SIG-M5 (cell line): ENCODE results near the gene HOXA7.

ENCODE experiments used
- DNase-seq: peaks from one replicate; lab custom pipeline; 2025; lab: John Stamatoyannopoulos, UW

HOXA7 gene

DNA sequence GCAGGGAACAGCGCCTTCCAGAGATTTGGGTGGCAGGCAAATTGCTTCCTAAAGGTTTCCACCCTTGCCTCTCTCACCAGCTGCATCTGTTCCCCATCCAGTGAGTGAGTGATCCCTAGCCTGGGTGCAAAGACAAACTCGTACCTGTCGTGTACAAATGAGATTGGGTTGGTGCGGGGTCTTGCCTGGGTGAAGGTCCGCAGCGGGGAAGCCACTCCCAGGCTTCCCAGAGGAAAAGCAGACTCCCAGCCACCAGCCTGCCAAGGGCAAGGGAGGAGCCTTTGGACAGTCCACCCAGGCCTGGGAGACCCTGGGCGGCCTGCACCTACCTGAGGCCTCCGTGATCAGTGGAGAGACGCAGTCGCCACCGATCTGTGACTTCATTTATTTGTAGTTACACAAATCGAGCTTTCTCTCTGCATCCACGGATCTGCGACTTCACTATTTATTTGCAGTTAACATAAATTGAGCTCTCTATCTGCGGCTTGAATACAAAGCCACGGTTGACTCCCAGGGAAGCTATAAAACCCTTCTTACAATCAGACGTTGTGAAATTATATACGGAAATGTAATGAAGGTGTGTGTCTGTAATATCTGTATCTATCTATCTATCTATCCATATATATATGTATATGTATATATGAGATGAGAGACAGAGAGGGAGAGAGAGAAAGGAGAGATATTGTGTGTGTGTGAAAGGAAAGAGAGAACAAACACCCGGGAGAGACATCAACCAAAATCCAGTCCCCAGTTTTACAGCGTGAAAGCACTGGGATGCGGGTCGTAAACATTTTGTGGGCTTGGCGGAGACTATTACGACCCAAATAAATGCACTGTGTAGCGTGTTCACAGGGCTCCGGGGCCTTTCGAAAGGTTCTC is 3.0 kb upstream of the HOXA7 start:
- DNase-seq, result no peak

DNA sequence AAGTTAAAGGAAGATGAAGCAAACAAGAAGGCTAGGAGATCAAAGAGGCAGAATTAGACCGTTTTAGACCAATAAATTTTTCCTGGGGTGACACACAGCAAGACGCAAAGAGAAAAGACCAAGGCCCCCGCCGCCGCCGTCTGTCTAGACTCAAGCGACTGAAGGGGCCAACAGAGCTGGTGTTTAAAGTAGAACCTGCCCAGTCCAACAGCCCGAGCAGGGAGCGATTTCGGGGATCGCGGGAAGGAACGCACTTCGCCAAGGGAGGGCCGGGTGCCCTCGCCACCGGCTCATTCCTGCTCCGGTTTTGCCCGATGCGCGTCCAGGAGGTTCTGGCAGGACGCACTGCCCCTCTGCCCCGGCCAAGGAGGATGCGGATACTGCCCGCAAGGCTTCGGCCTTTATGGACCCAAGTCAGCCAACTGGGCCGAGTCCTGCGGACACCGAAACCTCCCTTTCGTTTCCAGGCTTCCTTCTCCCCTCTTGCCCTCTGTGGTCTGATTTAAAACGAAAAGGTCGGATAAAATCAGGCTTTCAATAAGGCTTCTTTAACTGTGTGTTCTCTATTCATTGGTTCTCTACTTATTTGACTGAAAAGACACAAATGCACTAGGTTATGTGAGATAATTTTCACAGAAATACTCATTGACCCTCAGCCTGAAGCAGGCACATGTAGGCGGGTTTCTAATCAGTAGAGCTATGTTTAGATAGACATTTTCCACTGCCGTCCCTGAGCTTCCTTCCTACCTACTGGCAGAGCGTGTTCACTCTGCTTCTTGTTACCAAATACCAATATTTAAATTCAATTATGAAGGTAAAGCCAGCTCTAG is 2.2 kb upstream of the HOXA7 start:
- no peak for DNase-seq

DNA sequence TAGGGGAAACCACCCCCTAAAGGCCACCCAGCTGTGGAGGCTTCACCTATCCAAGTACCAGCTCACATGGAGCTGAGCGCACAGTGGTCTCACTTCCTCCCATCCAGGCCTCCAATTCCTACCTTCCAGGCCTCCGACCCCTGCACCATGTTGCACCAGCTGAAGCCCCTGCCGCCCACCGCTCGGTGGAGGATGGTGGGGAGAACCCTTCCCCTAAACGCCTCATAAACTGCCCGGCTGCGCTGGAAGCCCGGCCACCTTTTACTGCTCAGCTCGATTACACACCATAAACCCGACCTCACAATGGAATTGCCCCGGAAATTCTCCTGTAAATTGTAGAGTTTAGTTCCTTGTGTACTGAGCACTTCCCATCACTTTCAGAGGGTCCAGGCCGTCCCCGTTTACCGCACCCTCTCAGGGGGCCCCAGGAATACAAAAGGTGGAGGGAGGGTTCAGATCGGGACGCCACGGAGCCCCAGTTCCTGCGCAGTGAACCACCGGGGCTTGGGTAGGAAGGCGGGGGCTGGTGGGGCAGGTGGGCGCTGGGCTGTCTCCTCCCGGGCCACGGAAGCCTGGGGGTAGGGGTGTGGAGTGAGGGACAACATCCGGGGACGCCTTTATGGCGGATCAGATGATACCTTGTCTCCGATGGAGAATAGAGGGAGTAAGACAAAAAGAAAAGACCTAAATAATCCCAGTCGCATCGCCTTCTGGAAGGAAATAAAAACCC is 1.4 kb upstream of the HOXA7 start:
- DNase-seq, result no peak

DNA sequence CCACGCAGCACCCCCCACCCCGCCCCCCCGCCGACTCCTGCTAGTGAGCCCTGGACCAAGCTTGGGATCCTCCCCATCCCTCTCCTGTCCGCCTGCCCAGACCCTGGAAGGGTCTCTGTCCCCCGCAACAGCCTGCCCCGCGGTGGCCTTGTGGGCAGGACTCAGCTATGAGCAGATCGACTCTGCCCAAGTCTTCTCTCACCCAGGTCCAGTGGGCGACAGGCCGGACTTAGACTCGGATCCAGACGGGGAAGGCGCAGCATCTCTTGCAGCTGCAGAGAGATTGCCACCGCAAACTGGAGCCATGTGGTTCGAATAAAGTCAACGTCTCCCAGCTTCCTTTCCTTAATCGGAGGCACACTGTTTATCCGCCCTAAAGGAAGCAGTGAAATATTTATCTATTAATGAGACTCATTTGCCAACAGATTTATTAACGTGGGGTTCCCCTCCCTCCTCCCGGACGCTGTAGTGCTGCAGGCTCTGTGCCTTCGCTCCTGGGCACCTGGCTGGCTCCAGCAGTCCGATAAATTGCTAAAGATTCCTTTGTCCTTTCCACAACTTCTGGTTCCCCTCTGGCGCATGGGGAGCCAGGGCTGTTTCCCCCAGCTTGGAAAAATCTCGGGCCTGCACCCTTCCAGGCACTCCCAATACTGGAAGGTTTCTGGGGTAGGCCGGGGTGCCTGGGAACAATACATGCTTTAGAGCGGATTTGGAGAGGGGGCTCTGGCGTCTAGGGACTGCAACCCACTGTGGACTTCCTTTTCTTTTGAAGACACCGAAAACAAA is 634 bp upstream of the HOXA7 start:
- no peak for DNase-seq

DNA sequence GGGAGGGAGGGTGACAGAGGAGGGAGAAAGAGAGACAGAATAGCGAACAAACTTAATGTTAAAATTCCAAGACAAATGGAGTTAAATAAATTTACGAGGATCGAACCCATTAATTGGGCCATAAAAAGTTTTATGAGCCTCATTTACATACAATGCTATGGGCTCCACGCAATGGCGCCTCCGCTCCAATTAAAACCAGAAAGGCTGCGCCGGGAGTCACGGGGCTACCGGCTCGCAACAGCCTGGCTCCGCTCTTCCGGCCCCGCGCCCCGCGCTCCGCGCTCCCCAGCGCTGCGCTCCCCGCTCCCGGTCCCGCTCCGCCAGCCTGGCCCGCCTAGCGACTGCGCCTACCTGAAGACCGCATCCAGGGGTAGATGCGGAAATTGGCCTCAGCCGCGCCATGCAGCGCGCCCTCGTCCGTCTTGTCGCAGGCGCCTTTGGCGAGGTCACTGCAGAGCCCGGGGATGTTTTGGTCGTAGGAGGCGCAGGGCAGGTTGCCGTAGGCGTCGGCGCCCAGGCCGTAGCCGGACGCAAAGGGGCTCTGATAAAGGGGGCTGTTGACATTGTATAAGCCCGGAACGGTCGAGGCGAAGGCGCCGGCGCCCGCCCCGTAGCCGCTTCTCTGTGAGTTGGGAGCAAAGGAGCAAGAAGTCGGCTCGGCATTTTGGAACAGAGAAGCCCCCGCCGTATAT is 513 bp downstream of the HOXA7 start:
- DNase-seq, result no peak

DNA sequence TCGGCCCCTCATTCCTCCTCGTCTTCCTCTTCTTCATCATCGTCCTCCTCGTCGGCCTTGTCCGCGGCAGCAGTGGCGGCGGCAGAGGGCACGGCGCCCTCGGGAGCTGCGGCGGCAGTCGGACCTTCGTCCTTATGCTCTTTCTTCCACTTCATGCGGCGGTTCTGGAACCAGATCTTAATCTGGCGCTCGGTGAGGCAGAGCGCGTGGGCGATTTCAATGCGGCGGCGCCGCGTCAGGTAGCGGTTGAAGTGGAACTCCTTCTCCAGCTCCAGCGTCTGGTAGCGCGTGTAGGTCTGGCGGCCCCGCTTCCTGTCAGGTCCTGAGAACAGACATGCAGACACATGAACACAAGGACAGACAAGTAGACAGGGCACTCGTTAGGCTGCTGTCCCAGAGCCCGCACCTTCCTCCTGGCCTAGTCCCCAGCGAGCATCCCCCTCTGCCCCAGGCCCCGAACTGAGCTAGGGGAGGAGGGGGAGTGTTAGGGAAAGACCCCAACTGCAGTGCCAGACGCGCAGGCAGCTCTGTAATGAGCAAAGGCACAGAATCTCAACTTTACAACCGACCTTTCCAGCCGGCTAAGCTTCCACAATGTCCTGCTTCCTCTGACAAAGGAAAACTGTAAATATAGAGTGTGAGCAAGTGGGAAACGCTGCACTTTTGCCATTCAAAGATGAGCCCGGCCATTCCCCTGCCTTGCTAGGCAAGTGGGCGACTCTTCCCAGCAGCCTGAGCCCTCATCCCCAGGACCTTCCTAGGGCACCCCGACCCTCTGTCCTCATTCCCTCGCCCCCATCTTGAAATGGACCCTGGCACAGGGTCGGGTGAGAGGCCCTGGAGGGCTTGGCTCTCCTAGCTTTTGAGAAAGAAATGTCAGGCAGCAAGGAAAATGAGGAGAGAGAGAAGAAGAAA is 1.3 kb downstream of the HOXA7 start:
- no peak for DNase-seq

DNA sequence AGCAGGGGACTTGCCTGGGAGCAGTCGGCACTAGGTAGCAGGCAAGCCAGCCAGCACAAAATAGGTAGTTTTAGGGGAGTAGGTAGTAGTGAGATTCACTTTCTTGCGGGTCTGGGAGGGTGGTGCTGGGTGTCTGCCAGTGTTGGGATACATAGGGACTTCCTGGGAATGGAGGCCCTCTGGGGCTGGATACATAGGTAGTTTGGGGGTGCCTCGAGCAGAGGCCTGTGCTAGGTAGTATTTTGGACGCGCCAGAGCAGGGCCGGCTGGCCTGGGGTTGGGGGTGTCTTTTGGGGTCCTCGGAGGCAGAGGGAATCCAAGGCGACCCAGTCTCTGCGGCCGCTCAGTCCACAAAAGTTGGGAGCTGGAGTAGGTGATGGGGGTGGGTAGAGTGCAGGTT is 2.1 kb downstream of the HOXA7 start:
- no peak for DNase-seq

DNA sequence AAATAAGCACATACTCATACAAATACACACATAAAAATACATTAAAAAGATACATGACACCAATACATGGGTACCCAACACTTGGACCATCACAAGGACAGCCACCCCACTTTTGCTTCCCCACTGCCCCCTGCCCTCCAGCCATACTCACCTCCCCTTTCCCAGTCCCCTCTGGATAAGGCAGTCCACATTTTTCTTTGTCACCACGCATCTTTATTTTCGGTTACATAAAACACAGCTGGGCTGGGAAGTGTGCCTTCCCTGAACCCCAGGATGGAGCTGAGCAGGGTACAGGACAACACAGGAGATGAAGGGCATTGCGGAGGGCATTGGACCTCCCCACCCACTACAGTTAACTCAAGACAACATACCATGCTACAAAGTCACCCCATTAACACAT is 2.9 kb downstream of the HOXA7 start:
- DNase-seq, result no peak

DNA sequence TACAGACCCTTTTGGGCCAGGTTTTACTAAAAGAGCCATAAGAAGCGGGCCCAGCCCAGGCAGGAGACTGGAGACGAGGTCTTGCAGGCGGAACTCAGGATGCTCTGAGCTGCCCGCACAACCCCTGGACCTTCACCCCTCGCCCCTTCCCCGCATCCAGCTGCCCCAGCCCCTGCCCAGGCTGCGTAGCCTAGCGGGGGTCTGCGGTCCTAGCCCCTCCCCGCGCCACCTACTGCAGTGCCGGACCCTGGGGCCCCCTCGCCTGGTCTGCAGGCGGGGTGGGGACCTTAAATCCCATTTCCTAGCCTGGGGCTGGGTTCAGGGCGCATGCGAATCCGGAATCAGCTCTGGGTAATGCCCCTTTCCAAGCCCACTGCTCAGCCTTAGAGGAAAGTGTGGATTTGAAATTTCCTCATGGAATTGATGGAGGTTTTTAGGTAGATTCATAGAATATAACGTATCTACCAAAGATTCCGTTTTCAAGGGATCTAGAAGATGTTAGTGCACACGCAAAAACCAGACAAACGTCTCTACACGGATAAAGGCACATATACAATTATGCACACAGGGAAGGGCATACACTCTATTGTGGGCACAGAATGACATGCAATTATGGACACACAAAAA is 3.5 kb downstream of the HOXA7 start:
- no peak for DNase-seq

DNA sequence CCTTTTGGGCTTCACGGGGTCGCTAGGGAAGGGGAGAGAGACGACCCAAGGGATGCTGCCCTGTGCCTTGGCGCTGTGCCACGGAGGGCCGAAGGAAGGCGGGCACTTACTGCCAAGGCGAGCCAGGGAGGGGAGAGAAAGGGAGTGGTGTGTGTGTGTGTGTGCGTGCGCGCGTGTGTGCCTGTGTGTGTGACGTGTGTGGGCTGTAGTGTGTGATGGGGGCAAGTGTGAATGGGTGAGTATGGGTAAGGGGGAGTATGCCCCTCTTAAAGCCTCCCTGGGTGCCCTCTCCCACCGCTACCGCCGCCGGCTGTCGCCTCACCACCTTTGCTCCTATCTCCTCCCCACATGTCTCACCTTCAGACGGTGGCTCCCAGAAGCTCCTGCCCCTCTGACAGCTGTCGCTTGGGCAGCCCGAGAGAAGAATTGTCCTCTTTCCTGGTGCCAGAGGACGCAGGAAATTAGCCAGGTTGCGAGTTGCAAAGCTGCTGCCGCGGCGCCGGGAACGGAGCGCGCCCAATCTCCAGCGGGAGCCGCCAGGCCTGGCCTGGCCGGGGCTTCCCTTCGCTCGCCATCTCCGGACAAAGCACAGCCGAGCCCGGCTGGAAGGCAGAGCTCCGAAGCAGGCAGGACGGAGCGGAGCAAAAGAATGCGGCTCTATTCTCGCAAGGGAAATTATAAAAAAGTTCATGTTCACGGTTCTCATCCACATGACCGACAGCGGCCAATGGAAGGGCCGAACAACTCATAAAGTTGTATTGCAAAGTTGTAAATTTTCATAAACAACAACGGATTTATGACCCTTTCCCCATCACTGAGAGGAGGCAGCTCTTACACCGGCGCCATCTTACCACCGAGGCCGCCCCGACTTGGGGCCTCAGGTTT is 4.3 kb downstream of the HOXA7 start, which contains the start of gene HOXA3:
Gene HOXA3 (minus strand): TSS at position 653 of the 885 bp plus-strand sequence. CDS start 41,943 bp downstream, outside the sequence.
- no peak for DNase-seq

GRCh38 chr7:27151341-27151930 is 5.0 kb downstream of the HOXA7 start:
- DNase-seq, result no peak

- no peak for DNase-seq
Measured at GRCh38 chr7:27150568-27151340, 5.7 kb downstream of the HOXA7 start.

- no peak for DNase-seq
Measured at GRCh38 chr7:27149842-27150567, 6.5 kb downstream of the HOXA7 start.

GRCh38 chr7:27148756-27149641 is 7.5 kb downstream of the HOXA7 start:
- no peak for DNase-seq

- no peak for DNase-seq
Measured at GRCh38 chr7:27148031-27148755, 8.3 kb downstream of the HOXA7 start.
